Urothelium cell line (cell line): ENCODE measurements around the gene EXOC4.

ENCODE experiments used
- DNase-seq: peaks from one replicate; pipeline ENCODE4 v3.0.0; 2011; ENCODE audit warnings: low spot score, mixed read lengths
- FAIRE-seq: peaks from 2 replicates; lab custom pipeline; 2011; peaks lifted over from hg19 to GRCh38; lab: Jason Lieb, UNC

Gene EXOC4

GRCh38 chr7:133690740-133691139 lies 437.9 kb downstream of the EXOC4 start:
- no peak for DNase-seq
- FAIRE-seq, result no peak

GRCh38 chr7:133691727-133692610 lies 439.1 kb downstream of the EXOC4 start:
- DNase-seq, result no peak
- no peak for FAIRE-seq

DNA sequence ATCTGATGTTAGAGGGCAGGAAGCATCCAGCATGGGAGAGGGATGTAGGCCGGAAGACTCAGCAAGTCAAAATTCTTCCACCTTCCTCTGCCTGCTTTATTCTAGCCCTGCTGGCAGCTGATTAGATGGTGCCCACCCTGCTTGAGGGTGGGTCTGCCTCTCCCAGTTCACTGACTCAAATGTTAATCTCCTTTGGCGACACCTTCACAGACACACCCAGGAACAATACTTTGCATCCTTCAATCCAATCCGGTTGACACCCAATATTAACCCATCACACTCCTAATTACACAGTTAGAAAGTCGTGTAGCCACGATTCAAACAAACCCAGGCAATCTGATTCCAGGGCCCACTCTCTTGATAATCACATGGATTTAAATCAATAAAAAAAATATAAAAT lies 440.4 kb downstream of the EXOC4 start:
- FAIRE-seq, result no peak
- no peak for DNase-seq

GRCh38 chr7:133696056-133696455 lies 443.2 kb downstream of the EXOC4 start:
- no peak for DNase-seq
- no peak for FAIRE-seq

GRCh38 chr7:133697585-133697984 lies 444.7 kb downstream of the EXOC4 start:
- DNase-seq (no peak), FAIRE-seq (no peak)

GRCh38 chr7:133698127-133698526 lies 445.2 kb downstream of the EXOC4 start:
- no peak for FAIRE-seq

GRCh38 chr7:133699386-133699785 lies 446.5 kb downstream of the EXOC4 start:
- FAIRE-seq (no peak), DNase-seq (no peak)

More at GRCh38 chr7:133698127-133698526, 445.2 kb downstream of the EXOC4 start:
- DNase-seq, result no peak

- FAIRE-seq, result no peak
Measured at GRCh38 chr7:133702078-133702477, 449.2 kb downstream of the EXOC4 start.

GRCh38 chr7:133702960-133703359 lies 450.1 kb downstream of the EXOC4 start:
- no peak for DNase-seq

More at GRCh38 chr7:133702078-133702477, 449.2 kb downstream of the EXOC4 start:
- DNase-seq, result no peak

GRCh38 chr7:133703547-133703946 lies 450.7 kb downstream of the EXOC4 start:
- DNase-seq (peak; percentile 19), FAIRE-seq (no peak)

More at GRCh38 chr7:133702960-133703359, 450.1 kb downstream of the EXOC4 start:
- FAIRE-seq, result no peak

- DNase-seq (no peak), FAIRE-seq (no peak)
Measured at GRCh38 chr7:133704453-133704852, 451.6 kb downstream of the EXOC4 start.

GRCh38 chr7:133705596-133705995 lies 452.7 kb downstream of the EXOC4 start:
- DNase-seq (peak; percentile 47), FAIRE-seq (no peak)

DNA sequence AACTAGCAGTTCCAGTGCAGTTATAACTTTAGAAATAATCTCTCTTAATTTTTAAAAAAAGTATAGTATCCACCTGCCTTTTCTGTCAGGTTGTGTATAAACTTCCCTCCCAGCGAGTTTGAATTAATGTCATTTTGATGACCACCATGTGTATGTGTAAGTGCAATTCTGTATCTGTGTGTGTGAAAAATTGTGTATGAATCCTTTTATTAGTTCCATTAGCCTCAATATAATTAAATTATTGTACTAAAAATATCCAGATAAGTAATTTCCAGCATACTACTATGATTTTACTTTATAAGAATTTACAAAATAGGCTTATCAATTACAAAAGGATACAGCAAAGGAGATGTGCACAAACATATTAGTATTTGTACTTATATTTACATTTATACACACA lies 453.1 kb downstream of the EXOC4 start:
- FAIRE-seq, result no peak
- DNase-seq, result no peak

DNA sequence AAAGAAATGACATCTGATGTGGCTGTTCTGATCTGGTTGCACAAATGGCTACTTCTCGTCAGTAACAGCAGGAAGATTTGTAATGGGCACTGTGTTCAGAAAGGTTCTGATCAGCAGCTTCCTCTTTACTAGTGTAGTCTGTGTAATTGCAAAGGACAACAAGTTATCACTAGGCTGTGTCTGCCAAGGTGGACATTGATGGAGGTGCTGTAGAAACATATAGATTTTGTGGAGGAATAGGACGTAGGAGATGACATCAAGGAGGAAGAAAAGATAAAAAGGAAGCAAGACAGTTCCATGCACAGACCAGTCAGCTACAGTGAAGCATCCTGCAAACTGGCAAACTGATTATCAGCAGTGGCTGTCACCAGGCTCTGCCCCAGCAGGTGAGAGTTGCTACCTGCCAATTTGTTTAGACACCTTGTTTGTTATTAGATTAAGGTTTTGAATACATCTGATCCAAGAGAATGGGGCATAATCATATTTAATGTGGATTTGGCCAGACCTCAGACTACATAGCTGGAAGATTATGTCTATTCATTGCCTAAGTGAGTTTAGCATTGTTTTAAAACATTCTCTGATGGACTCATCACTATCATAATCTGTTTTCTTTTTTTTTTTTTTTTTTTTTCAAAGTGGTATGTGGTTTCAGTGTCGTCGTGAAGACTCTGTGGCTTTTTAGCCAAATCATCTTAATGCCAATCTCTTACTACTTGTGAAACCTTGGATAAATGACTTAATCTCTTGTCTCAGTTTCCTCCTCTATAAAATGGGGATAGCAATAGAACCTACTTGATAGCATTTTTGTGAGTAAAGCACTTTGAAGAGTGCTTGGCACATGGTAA lies 456.4 kb downstream of the EXOC4 start:
- no peak for DNase-seq
- no peak for FAIRE-seq

DNA sequence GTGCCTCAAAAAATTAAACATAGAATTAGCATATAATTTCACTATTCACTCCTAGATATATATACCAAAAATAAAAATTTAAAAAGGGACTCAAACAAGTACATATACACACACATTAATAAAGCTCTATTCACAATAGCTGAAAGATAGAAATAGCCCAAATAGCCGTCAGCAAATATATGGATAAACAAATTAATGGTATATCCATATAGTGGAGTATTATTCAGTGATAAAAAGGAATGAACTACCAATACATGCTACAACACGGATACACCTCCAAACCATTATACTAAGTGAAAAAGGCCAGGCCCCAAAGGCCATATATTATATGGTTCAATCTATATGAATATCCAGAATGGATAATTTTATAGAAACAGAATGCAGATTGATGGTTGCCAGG lies 459.7 kb downstream of the EXOC4 start:
- FAIRE-seq, result no peak
- no peak for DNase-seq

- DNase-seq (no peak), FAIRE-seq (no peak)
Measured at GRCh38 chr7:133714654-133715053, 461.8 kb downstream of the EXOC4 start.

DNA sequence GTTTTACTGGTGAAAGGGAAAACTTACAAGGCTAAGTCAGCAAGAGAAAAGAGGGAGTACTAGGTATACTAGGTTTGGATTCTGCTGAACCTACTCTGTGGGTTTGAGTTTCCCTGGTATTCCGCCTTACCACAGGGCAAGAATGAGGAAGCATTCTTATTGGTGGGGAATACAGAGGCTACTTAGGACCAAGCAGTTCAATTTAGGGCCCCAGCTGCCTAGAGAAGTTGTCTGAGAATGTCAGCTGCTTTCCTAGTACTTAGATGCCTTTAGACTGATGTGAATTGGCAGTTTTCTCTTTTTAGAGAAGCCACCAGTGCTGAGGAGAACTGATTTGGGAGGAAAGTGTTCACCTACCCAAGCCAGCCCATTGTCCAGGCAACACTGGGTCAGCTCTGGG lies 465.3 kb downstream of the EXOC4 start:
- no peak for DNase-seq
- FAIRE-seq, result no peak

GRCh38 chr7:133723044-133723443 lies 470.2 kb downstream of the EXOC4 start:
- no peak for FAIRE-seq

GRCh38 chr7:133724148-133724547 lies 471.3 kb downstream of the EXOC4 start:
- FAIRE-seq (no peak), DNase-seq (no peak)

More at GRCh38 chr7:133723044-133723443, 470.2 kb downstream of the EXOC4 start:
- DNase-seq, result no peak

GRCh38 chr7:133724694-133725093 lies 471.8 kb downstream of the EXOC4 start:
- DNase-seq, result no peak
- no peak for FAIRE-seq

GRCh38 chr7:133727476-133728214 lies 474.8 kb downstream of the EXOC4 start:
- no peak for DNase-seq
- FAIRE-seq, result no peak
